HCT116 (cell line): ENCODE data around the gene SND1. TPM values are rescaled to one million over a fixed set of nuclear protein-coding genes. Genes with fewer than 3 reads are reported as not detected.

Experiments used
- ATAC-seq: fragments of 200-7000 bp; cut with Tn5 transposase; 2 replicates; pipeline ENCODE4 v1.9.1; 2020; ENCODE audit warnings: mild to moderate bottlenecking, moderate library complexity
- BruUV-seq: library from RNA; stranded (reverse); fragments of 400-500 nt; replicated peaks from 2 replicates; lab custom pipeline; 2021; lab: Mats Ljungman, UMichigan
- CTCF ChIA-PET: fragments of 300-600 bp; sonication (Branson Sonifier 250); formaldehyde crosslinking; loops from one replicate; lab custom pipeline; 2021; ENCODE audit warnings: antibody characterized with exemption; lab: Charles Lee
- POLR2A ChIA-PET: fragments of 300-600, 350-600 bp; sonication (Branson Sonifier 250); formaldehyde crosslinking; loops from one replicate; lab custom pipeline; 2021; ENCODE audit warnings: antibody characterized with exemption; lab: Charles Lee
- RAD21 ChIA-PET, 2 experiments: fragments of 300-600 bp; sonication (Branson Sonifier 250); formaldehyde crosslinking; loops; one replicate each; lab custom pipeline; 2023; ENCODE audit warnings: low total read pairs in 2 of 2; ENCODE audit not compliant: uncharacterized antibody in 2 of 2, unreplicated experiment in 2 of 2, low non-redundant PET in 1 of 2; lab: Charles Lee
- DNase-seq: peaks from one replicate; pipeline ENCODE4 v3.0.0-alpha.2; 2010; ENCODE audit warnings: low read depth, low spot score
- H2AFZ ChIP-seq: fragments of 200-600 bp; shearing (Covaris generic), sonication (generic); 2 replicates; pipeline ENCODE4 v1.6.1; 2017; ENCODE audit warnings: low read depth, mixed run types, mixed read lengths, antibody characterized with exemption, low read length; ENCODE audit not compliant: poor library complexity, severe bottlenecking
- H3K27ac ChIP-seq: 2 replicates; pipeline ENCODE4 v1.5.1; 2012; ENCODE audit warnings: low read depth, low read length
- H3K27me3 ChIP-seq: fragments of 200-600 bp; sonication (generic); 2 replicates; pipeline ENCODE4 v1.6.1; 2016; ENCODE audit warnings: mixed run types, low read length, mixed read lengths; ENCODE audit not compliant: insufficient read depth
- H3K36me3 ChIP-seq, 2 experiments: fragments of 200-500 bp in 1 of 2; fragments of 200-600 bp in 1 of 2; sonication (Bioruptor generic) in 1 of 2; sonication (generic) in 1 of 2; 2 replicates each; pipeline versions ENCODE4 v1.5.1 to v1.6.1; 2014 to 2016; ENCODE audit warnings: low read length in 2 of 2, inconsistent platforms in 1 of 2, mixed read lengths in 1 of 2, mixed run types in 1 of 2; ENCODE audit not compliant: insufficient read depth in 2 of 2, control insufficient read depth in 1 of 2
- H3K4me1 ChIP-seq, 2 experiments: fragments of 200-600 bp in 1 of 2; sonication (generic) in 1 of 2; 2 replicates each; pipeline versions ENCODE4 v1.5.1 to v1.6.1; 2012 to 2017; ENCODE audit warnings: low read length in 2 of 2, inconsistent platforms in 1 of 2, mild to moderate bottlenecking in 1 of 2, mixed read lengths in 1 of 2, mixed run types in 1 of 2, moderate library complexity in 1 of 2; ENCODE audit not compliant: insufficient read depth in 2 of 2, control insufficient read depth in 1 of 2
- H3K4me2 ChIP-seq: fragments of 200-600 bp; sonication (generic); 2 replicates; pipeline ENCODE4 v1.6.1; 2017; ENCODE audit warnings: mixed run types, low read length, mixed read lengths
- H3K4me3 ChIP-seq, 2 experiments: fragments of 200-600 bp in 1 of 2; sonication (generic) in 1 of 2; replicated peaks in 1 of 2; 2 replicates each; pipeline ENCODE4 v1.5.1; 2011 to 2016; ENCODE audit warnings: low read length in 2 of 2, control low read depth in 1 of 2, low read depth in 1 of 2, mild to moderate bottlenecking in 1 of 2, mixed read lengths in 1 of 2, mixed run types in 1 of 2
- H3K79me2 ChIP-seq: fragments of 200-600 bp; sonication (generic); 2 replicates; pipeline ENCODE4 v1.6.1; 2017; ENCODE audit warnings: mild to moderate bottlenecking, mixed run types, low read length, moderate library complexity, mixed read lengths; ENCODE audit not compliant: insufficient read depth
- H3K9ac ChIP-seq: fragments of 200-600 bp; sonication (generic); 2 replicates; pipeline ENCODE4 v1.6.1; 2016; ENCODE audit warnings: low read length, mixed read lengths
- H3K9me2 ChIP-seq: fragments of 200-600 bp; sonication (generic), shearing (Covaris generic); 2 replicates; pipeline ENCODE4 v1.6.1; 2017; ENCODE audit warnings: mixed run types, mild to moderate bottlenecking, moderate library complexity; ENCODE audit not compliant: insufficient read depth
- H3K9me3 ChIP-seq, 2 experiments: fragments of 200-500 bp in 1 of 2; fragments of 200-600 bp in 1 of 2; sonication (Bioruptor generic) in 1 of 2; sonication (generic) in 1 of 2; 2 replicates each; pipeline ENCODE4 v1.6.1; 2014 to 2017; ENCODE audit warnings: low read length in 2 of 2, mixed read lengths in 2 of 2, inconsistent platforms in 1 of 2, low read depth in 1 of 2, mild to moderate bottlenecking in 1 of 2, mixed run types in 1 of 2, moderate library complexity in 1 of 2; ENCODE audit not compliant: control insufficient read depth in 1 of 2, insufficient read depth in 1 of 2
- H4K20me1 ChIP-seq: fragments of 200-600 bp; sonication (generic), shearing (Covaris generic); 2 replicates; pipeline ENCODE4 v1.6.1; 2017; ENCODE audit warnings: mixed run types, mild to moderate bottlenecking, moderate library complexity; ENCODE audit not compliant: insufficient read depth
- CEBPB ChIP-seq: IDR thresholded peaks from 2 replicates; pipeline ENCODE4 v1.6.1; 2012; ENCODE audit warnings: low read depth
- EGR1 ChIP-seq: IDR thresholded peaks from 2 replicates; pipeline ENCODE4 v1.6.1; 2012; ENCODE audit warnings: low read depth
- ELF1 ChIP-seq: IDR thresholded peaks from 2 replicates; pipeline ENCODE4 v1.6.1; 2012; ENCODE audit warnings: low read depth, borderline replicate concordance
- EZH2 ChIP-seq: fragments of 200-600 bp; sonication (generic); IDR thresholded peaks from 2 replicates; pipeline ENCODE4 v1.6.1; 2017; ENCODE audit warnings: antibody characterized with exemption, mixed run types
- EZH2phosphoT487 ChIP-seq: fragments of 200-600 bp; IDR thresholded peaks from 2 replicates; pipeline ENCODE4 v1.6.1; 2018; ENCODE audit warnings: antibody characterized with exemption, borderline replicate concordance
- FOSL1 ChIP-seq: IDR thresholded peaks from 2 replicates; pipeline ENCODE4 v1.6.1; 2012; ENCODE audit warnings: low read depth
- JUND ChIP-seq: IDR thresholded peaks from 2 replicates; pipeline ENCODE4 v1.6.1; 2012
- POLR2A ChIP-seq: IDR thresholded peaks from 2 replicates; pipeline ENCODE4 v1.7.0; 2011; ENCODE audit warnings: borderline replicate concordance; ENCODE audit not compliant: insufficient read depth, insufficient read length; ENCODE audit errors: extremely low read depth
- POLR2AphosphoS5 ChIP-seq: IDR thresholded peaks from 2 replicates; pipeline ENCODE4 v1.6.1; 2011; ENCODE audit warnings: mild to moderate bottlenecking, low read depth, low read length, moderate library complexity
- RAD21 ChIP-seq: IDR thresholded peaks from 2 replicates; pipeline ENCODE4 v1.6.1; 2012; ENCODE audit warnings: low read depth, mild to moderate bottlenecking
- SIN3A ChIP-seq: IDR thresholded peaks from 2 replicates; pipeline ENCODE4 v1.6.1; 2012; ENCODE audit warnings: low read depth
- SRF ChIP-seq: IDR thresholded peaks from 2 replicates; pipeline ENCODE4 v1.6.1; 2012; ENCODE audit warnings: low read depth
- TCF7L2 ChIP-seq: IDR thresholded peaks from 2 replicates; pipeline ENCODE4 v1.7.0; 2011; ENCODE audit warnings: borderline replicate concordance, inconsistent platforms; ENCODE audit not compliant: insufficient read depth, insufficient read length; ENCODE audit errors: extremely low read depth
- YY1 ChIP-seq: IDR thresholded peaks from 2 replicates; pipeline ENCODE4 v1.6.1; 2011; ENCODE audit warnings: low read length, low read depth, moderate library complexity, mild to moderate bottlenecking; ENCODE audit not compliant: insufficient replicate concordance; ENCODE audit errors: extremely low read depth
- ZNF274 ChIP-seq: fragments of 200-500 bp; sonication (Bioruptor generic); IDR thresholded peaks from 2 replicates; pipeline ENCODE4 v1.6.1; 2014; ENCODE audit warnings: mild to moderate bottlenecking, low read depth, low read length, inconsistent platforms
- intact Hi-C: fragments of 100-400 bp; cut with micrococcal nuclease; formaldehyde crosslinking; loops from 2 replicates; pipeline ENCODE4 v1.10.0; 2022
- total RNA-seq: library from RNA; stranded (reverse); gene quantifications from one replicate; pipeline ENCODE4 v1.2.1, GENCODE V29; 2021; ENCODE audit not compliant: unreplicated experiment
- TF ChIP-seq, protein P1 (sequence below): IDR thresholded peaks from 2 replicates; pipeline ENCODE4 v1.6.1; 2012
- TF ChIP-seq, protein P2 (sequence below): IDR thresholded peaks from 2 replicates; pipeline ENCODE4 v1.6.1; 2011; ENCODE audit warnings: mild to moderate bottlenecking, low read length, moderate library complexity; ENCODE audit not compliant: insufficient replicate concordance; ENCODE audit errors: extremely low read depth
- TF ChIP-seq, protein P3 (sequence below): IDR thresholded peaks from 2 replicates; pipeline ENCODE4 v1.6.1; 2012; ENCODE audit warnings: low read depth
- TF ChIP-seq, protein P4 (sequence below): IDR thresholded peaks from 2 replicates; pipeline ENCODE4 v1.6.1; 2012
- TF ChIP-seq, protein P5 (sequence below), 3 experiments: fragments of 200-600 bp in 1 of 3; sonication (generic) in 1 of 3; IDR thresholded peaks in 2 of 3; conservative IDR thresholded peaks in 1 of 3; 2 replicates each; pipeline ENCODE4 v1.5.1; 2012 to 2017; ENCODE audit warnings: low read depth in 2 of 3, low read length in 2 of 3, antibody characterized with exemption in 1 of 3, borderline replicate concordance in 1 of 3, control low read depth in 1 of 3, mild to moderate bottlenecking in 1 of 3, mixed read lengths in 1 of 3, mixed run types in 1 of 3, moderate library complexity in 1 of 3; ENCODE audit not compliant: insufficient read depth in 1 of 3

SND1 gene
- total RNA-seq, 1 experiment from 2014 or later: 169 TPM

DNA sequence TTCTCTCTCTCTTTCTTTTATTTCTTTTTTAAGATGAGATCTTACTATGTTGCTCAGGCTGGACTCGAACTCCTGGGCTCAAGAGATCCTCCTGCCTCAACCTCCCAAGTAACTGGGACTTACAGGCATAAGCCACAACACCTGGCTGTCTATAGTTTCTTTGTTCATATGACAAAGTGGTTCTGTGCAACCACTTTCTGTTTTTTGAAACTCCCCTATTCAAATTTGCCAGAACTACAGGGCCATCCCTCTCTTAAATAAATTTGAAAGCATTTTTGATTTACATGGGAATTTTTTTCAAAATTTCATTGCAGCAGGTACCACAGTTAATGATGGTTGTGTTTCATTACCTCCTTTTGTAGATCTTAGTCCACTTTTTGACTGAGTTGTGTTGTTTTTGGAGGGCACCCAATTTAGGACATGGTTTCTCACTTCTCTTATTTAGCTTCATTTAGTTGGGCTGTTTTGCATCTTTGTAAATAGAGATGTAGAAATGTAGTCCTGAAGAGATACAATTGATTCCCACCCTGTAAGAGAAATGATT lies 260.0 kb downstream of the SND1 start:
- Histone ChIP-seq H3K27ac (no peak overlapping the region), H3K9me2 (no peaks in the 10 kb centered on the region), H3K4me2 (no peak overlapping the region), H3K9ac (no peak overlapping the region), H3K4me1 (peaks cover 0 to 9% of the 10 kb centered on the region in 2 experiments; a peak in 2 of 4 replicates), H3K4me3 (no peak overlapping the region), H3K36me3 (no peaks in the 10 kb centered on the region), H3K79me2 (peaks cover 21% of the 10 kb centered on the region; the same call in 1 of the 2 replicates), H4K20me1 (no peaks in the 10 kb centered on the region; the same call in 1 of the 2 replicates), H2AFZ (no peak overlapping the region), H3K27me3 (no peaks in the 10 kb centered on the region), H3K9me3 (no peaks in the 10 kb centered on the region)
- CTCF ChIA-PET: no interaction called here
- ATAC-seq (no peak), DNase-seq (no peak)
- RAD21 ChIA-PET: no interaction called here
- BruUV-seq: no TSS peak
- POLR2A ChIA-PET: no interaction called here
- intact Hi-C loops: no loop called here
- TF ChIP-seq CEBPB: no peak
- no peak for TF ChIP-seq EZH2phosphoT487
- TF ChIP-seq, protein P1, sequence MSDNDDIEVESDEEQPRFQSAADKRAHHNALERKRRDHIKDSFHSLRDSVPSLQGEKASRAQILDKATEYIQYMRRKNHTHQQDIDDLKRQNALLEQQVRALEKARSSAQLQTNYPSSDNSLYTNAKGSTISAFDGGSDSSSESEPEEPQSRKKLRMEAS: no peak
- no peak for TF ChIP-seq SRF
- no peak for TF ChIP-seq RAD21
- no peak for TF ChIP-seq EZH2
- TF ChIP-seq POLR2A: no peak
- TF ChIP-seq JUND: no peak
- TF ChIP-seq ELF1: no peak
- TF ChIP-seq EGR1: no peak
- TF ChIP-seq YY1: no peak
- TF ChIP-seq, protein P2, sequence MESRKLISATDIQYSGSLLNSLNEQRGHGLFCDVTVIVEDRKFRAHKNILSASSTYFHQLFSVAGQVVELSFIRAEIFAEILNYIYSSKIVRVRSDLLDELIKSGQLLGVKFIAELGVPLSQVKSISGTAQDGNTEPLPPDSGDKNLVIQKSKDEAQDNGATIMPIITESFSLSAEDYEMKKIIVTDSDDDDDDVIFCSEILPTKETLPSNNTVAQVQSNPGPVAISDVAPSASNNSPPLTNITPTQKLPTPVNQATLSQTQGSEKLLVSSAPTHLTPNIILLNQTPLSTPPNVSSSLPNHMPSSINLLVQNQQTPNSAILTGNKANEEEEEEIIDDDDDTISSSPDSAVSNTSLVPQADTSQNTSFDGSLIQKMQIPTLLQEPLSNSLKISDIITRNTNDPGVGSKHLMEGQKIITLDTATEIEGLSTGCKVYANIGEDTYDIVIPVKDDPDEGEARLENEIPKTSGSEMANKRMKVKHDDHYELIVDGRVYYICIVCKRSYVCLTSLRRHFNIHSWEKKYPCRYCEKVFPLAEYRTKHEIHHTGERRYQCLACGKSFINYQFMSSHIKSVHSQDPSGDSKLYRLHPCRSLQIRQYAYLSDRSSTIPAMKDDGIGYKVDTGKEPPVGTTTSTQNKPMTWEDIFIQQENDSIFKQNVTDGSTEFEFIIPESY: no peak
- no peak for TF ChIP-seq SIN3A
- TF ChIP-seq TCF7L2: no peak
- TF ChIP-seq, protein P3, sequence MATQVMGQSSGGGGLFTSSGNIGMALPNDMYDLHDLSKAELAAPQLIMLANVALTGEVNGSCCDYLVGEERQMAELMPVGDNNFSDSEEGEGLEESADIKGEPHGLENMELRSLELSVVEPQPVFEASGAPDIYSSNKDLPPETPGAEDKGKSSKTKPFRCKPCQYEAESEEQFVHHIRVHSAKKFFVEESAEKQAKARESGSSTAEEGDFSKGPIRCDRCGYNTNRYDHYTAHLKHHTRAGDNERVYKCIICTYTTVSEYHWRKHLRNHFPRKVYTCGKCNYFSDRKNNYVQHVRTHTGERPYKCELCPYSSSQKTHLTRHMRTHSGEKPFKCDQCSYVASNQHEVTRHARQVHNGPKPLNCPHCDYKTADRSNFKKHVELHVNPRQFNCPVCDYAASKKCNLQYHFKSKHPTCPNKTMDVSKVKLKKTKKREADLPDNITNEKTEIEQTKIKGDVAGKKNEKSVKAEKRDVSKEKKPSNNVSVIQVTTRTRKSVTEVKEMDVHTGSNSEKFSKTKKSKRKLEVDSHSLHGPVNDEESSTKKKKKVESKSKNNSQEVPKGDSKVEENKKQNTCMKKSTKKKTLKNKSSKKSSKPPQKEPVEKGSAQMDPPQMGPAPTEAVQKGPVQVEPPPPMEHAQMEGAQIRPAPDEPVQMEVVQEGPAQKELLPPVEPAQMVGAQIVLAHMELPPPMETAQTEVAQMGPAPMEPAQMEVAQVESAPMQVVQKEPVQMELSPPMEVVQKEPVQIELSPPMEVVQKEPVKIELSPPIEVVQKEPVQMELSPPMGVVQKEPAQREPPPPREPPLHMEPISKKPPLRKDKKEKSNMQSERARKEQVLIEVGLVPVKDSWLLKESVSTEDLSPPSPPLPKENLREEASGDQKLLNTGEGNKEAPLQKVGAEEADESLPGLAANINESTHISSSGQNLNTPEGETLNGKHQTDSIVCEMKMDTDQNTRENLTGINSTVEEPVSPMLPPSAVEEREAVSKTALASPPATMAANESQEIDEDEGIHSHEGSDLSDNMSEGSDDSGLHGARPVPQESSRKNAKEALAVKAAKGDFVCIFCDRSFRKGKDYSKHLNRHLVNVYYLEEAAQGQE: no peak
- no peak for TF ChIP-seq ZNF274
- TF ChIP-seq, protein P4, sequence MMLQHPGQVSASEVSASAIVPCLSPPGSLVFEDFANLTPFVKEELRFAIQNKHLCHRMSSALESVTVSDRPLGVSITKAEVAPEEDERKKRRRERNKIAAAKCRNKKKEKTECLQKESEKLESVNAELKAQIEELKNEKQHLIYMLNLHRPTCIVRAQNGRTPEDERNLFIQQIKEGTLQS: no peak
- TF ChIP-seq FOSL1: no peak
- TF ChIP-seq, protein P5, sequence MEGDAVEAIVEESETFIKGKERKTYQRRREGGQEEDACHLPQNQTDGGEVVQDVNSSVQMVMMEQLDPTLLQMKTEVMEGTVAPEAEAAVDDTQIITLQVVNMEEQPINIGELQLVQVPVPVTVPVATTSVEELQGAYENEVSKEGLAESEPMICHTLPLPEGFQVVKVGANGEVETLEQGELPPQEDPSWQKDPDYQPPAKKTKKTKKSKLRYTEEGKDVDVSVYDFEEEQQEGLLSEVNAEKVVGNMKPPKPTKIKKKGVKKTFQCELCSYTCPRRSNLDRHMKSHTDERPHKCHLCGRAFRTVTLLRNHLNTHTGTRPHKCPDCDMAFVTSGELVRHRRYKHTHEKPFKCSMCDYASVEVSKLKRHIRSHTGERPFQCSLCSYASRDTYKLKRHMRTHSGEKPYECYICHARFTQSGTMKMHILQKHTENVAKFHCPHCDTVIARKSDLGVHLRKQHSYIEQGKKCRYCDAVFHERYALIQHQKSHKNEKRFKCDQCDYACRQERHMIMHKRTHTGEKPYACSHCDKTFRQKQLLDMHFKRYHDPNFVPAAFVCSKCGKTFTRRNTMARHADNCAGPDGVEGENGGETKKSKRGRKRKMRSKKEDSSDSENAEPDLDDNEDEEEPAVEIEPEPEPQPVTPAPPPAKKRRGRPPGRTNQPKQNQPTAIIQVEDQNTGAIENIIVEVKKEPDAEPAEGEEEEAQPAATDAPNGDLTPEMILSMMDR (IDR thresholded peaks at IDR 0.05 in 2 of 3, conservative IDR thresholded peaks at IDR 0.05 in 1 of 3; ENCODE audit: borderline replicate concordance in 1 of 3, insufficient read depth in 1 of 3, low read depth in 2 of 3, low read length in 2 of 3): no peak
- no peak for TF ChIP-seq POLR2AphosphoS5
